CD4-positive, alpha-beta T cell (primary cell): ENCODE measurements around the gene STX16. TPM values are rescaled to one million over a fixed set of nuclear protein-coding genes. Genes with fewer than 3 reads are reported as not detected.

Experiments
- ATAC-seq: fragments of 200-7000 bp; cut with Tn5 transposase; one replicate; pipeline ENCODE4 v1.10.0; 2022; ENCODE audit warnings: mild to moderate bottlenecking; ENCODE audit not compliant: poor library complexity
- CTCF ChIA-PET: fragments of 350-600 bp; sonication (Branson Sonifier 250); formaldehyde crosslinking; loops from one replicate; lab custom pipeline; 2021; ENCODE audit warnings: antibody characterized with exemption, inconsistent platforms; lab: Charles Lee
- POLR2A ChIA-PET: fragments of 350-600 bp; sonication (Branson Sonifier 250); formaldehyde crosslinking; loops from one replicate; lab custom pipeline; 2021; ENCODE audit warnings: antibody characterized with exemption, inconsistent platforms; lab: Charles Lee
- DNase-seq, 14 experiments: peaks; one replicate each; pipeline ENCODE4 v3.0.0-alpha.2; 2013 to 2020; ENCODE audit warnings: mixed read lengths in 2 of 14
- H3K27ac ChIP-seq, 2 donors: one replicate each; pipeline versions ENCODE4 v1.5.1 to v1.7.0; 2013; ENCODE audit warnings: low read length in 2 of 2, low read depth in 1 of 2, mild to moderate bottlenecking in 1 of 2
- H3K27me3 ChIP-seq, 2 experiments: 1 replicate in 1 of 2; 2 replicates in 1 of 2; pipeline versions ENCODE4 v1.6.1 to v1.7.0; 2013; ENCODE audit warnings: low read length in 2 of 2, control low read depth in 1 of 2, mild to moderate bottlenecking in 1 of 2, moderate library complexity in 1 of 2; ENCODE audit not compliant: insufficient read depth in 2 of 2, control insufficient read depth in 1 of 2
- H3K36me3 ChIP-seq: one replicate; pipeline ENCODE4 v1.6.1; 2013; ENCODE audit warnings: low read length, control low read depth; ENCODE audit not compliant: insufficient read depth
- H3K4me1 ChIP-seq: one replicate; pipeline ENCODE4 v1.6.1; 2013; ENCODE audit warnings: low read length, control low read depth; ENCODE audit not compliant: insufficient read depth
- H3K4me3 ChIP-seq: one replicate; pipeline ENCODE4 v1.5.1; 2013; ENCODE audit warnings: mild to moderate bottlenecking, low read length, moderate library complexity
- H3K9me3 ChIP-seq, 2 experiments: 1 replicate in 1 of 2; 2 replicates in 1 of 2; pipeline versions ENCODE4 v1.6.1 to v1.7.0; 2013; ENCODE audit warnings: low read length in 2 of 2, mild to moderate bottlenecking in 2 of 2, control low read depth in 1 of 2, moderate library complexity in 1 of 2; ENCODE audit not compliant: control insufficient read depth in 1 of 2, insufficient read depth in 1 of 2
- H3K27ac Mint-ChIP-seq: one replicate; pipeline ENCODE4 v1.8.0; 2020; ENCODE audit warnings: mixed read lengths
- H3K27me3 Mint-ChIP-seq: one replicate; pipeline ENCODE4 v1.8.0; 2021; ENCODE audit warnings: mixed read lengths
- H3K36me3 Mint-ChIP-seq: one replicate; pipeline ENCODE4 v1.8.0; 2021; ENCODE audit warnings: low read depth, mixed read lengths
- H3K4me1 Mint-ChIP-seq: one replicate; pipeline ENCODE4 v1.8.0; 2021; ENCODE audit warnings: low read depth, mixed read lengths
- H3K4me3 Mint-ChIP-seq: one replicate; pipeline ENCODE4 v1.8.0; 2020; ENCODE audit warnings: mild to moderate bottlenecking, mixed read lengths
- H3K9me3 Mint-ChIP-seq: one replicate; pipeline ENCODE4 v1.8.0; 2020; ENCODE audit warnings: mixed read lengths
- intact Hi-C, 2 experiments: fragments of 100-400 bp; cut with DNase I in 1 of 2; cut with micrococcal nuclease in 1 of 2; formaldehyde crosslinking; loops; one replicate each; pipeline versions ENCODE4 v1.15.1 to v1.9.0; 2023 to 2025; cut with DNase I, micrococcal nuclease
- total RNA-seq, 174 experiments: library from RNA in 2 of 174; stranded (reverse) in 2 of 174; gene quantifications; one replicate each; pipeline ENCODE4 v1.2.3 and lab custom pipeline; 2021 to 2026
- TF ChIP-seq, protein P1 (sequence below): fragments of 200-600 bp; IDR thresholded peaks from one replicate; pipeline ENCODE4 v1.8.0; 2022; ENCODE audit warnings: antibody characterized with exemption, mild to moderate bottlenecking

Gene STX16
- total RNA-seq, 2 experiments from 2014 or later = 179 to 181 TPM

DNA sequence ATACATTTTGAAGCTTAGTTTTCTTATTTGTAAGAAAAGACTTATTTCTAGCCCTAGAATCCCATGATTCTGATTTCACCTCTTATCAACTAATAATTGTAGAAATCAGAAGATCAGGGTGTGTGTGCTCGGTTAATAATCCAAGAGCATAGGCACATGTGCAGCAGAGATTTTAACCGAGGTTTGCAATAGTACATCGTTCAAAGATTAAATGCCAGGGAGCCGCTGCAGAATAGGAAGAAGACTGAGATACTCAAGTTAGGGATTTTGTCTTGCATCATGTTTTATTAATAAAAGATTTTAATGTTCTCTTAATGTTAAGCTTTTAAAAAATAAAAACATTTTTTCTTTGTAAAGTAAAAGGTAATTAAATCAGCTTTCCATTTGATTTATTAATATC lies 6.9 kb downstream of the STX16 start:
- Mint-ChIP-seq H3K36me3 (peaks cover 33% of the 10 kb centered on the region), H3K27me3 (no peaks in the 10 kb centered on the region), H3K27ac (peak overlapping the region; percentile 98), H3K4me1 (peaks cover 86% of the 10 kb centered on the region), H3K4me3 (peak overlapping the region; percentile 59), H3K9me3 (no peaks in the 10 kb centered on the region)
- Histone ChIP-seq H3K27me3 (no peaks in the 10 kb centered on the region), H3K27ac (peak overlapping the region in 1 of 2 donors; percentile 14), H3K9me3 (no peaks in the 10 kb centered on the region), H3K4me3 (no peak overlapping the region), H3K4me1 (peaks cover 56% of the 10 kb centered on the region), H3K36me3 (peaks cover 12% of the 10 kb centered on the region)
- intact Hi-C loops = loop anchor here (2.0 to 10.0 kb wide), 5 partner anchors 349 to 1261 kb away; partner anchors contain the start of genes RAB22A (in 1 of the 2) and ZBP1 (in 1 of the 2)
- TF ChIP-seq, protein P1, sequence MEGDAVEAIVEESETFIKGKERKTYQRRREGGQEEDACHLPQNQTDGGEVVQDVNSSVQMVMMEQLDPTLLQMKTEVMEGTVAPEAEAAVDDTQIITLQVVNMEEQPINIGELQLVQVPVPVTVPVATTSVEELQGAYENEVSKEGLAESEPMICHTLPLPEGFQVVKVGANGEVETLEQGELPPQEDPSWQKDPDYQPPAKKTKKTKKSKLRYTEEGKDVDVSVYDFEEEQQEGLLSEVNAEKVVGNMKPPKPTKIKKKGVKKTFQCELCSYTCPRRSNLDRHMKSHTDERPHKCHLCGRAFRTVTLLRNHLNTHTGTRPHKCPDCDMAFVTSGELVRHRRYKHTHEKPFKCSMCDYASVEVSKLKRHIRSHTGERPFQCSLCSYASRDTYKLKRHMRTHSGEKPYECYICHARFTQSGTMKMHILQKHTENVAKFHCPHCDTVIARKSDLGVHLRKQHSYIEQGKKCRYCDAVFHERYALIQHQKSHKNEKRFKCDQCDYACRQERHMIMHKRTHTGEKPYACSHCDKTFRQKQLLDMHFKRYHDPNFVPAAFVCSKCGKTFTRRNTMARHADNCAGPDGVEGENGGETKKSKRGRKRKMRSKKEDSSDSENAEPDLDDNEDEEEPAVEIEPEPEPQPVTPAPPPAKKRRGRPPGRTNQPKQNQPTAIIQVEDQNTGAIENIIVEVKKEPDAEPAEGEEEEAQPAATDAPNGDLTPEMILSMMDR = no peak
- DNase-seq = no peak
- no peak for ATAC-seq
- ChIA-PET CTCF (no interaction called here), POLR2A (interaction anchor here (2.8 kb wide), 1 partner anchor 10 kb away, joined by 9 read pairs; no protein-coding TSS in a partner anchor)

DNA sequence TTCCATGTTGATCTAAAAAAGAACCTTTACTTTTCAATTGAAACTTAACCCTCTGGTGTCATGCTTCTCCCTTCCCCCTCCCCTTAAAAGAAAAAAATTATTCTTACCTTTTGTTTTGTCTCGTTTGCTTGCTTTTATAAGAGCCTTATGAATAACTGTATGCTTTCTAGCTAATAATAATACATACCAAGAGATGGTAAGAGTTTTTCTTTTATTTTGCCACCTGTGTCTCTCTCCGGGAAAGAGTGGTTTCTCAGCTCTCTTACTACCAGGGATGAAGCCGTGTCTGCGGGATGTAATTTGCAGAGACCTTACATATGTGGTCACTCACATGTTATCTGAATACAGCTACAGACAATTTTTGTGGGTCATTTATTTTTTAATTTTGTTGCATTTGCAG lies 7.7 kb downstream of the STX16 start:
- TF ChIP-seq, protein P1 = no peak
- Mint-ChIP-seq H3K4me3 (peak overlapping the region; percentile 27), H3K4me1 (peaks cover 88% of the 10 kb centered on the region), H3K9me3 (no peaks in the 10 kb centered on the region), H3K36me3 (peaks cover 35% of the 10 kb centered on the region), H3K27ac (peak overlapping the region; percentile 98), H3K27me3 (no peaks in the 10 kb centered on the region)
- peaks cover 16% of the 10 kb centered on the region for H3K36me3 ChIP-seq
- H3K4me1 ChIP-seq = peaks cover 54% of the 10 kb centered on the region
- ATAC-seq (no peak), DNase-seq (no peak)
- no peaks in the 10 kb centered on the region for H3K27me3 ChIP-seq
- H3K27ac ChIP-seq = peak overlapping the region in 1 of 2 donors; percentile 22
- intact Hi-C loops = loop anchor here (2.0 to 10.0 kb wide), 5 partner anchors 350 to 1261 kb away; partner anchors contain the start of genes RAB22A (in 1 of the 2) and ZBP1 (in 1 of the 2)
- ChIA-PET CTCF (interaction anchor here (1.6 to 4.7 kb wide), 2 partner anchors 8 to 11 kb away, joined by 4 to 62 read pairs; partner anchors contain the start of gene STX16), POLR2A (interaction anchor here (0.6 to 4.0 kb wide), 6 partner anchors 7 to 1060 kb away, joined by 3 to 99 read pairs (median 4); partner anchors contain the start of gene STX16)
- no peak overlapping the region for H3K4me3 ChIP-seq
- no peaks in the 10 kb centered on the region for H3K9me3 ChIP-seq

DNA sequence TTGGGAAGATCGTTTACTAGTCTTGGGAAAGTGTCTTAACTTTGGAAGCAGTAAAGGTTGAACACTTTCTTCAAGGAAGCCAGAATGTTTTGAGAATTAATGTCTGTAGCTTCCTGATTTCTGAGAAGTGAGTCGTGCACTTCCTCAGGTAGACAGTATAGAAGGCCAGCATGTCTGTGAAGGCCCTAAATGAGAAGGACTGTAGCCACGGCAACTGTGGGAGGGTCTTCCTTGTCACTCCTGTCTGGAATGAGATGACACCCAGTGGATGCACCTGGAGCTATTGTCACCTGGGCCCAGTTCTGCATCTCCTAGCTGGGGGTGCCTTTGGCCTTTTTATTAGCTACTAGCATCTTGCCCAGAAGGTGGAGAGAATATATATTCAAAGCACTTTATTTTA lies 8.8 kb downstream of the STX16 start:
- TF ChIP-seq, protein P1 = no peak
- no peaks in the 10 kb centered on the region for H3K9me3 Mint-ChIP-seq
- no peaks in the 10 kb centered on the region for H3K27me3 Mint-ChIP-seq
- intact Hi-C loops = loop anchor here (2.0 to 10.0 kb wide), 5 partner anchors 351 to 1263 kb away; partner anchors contain the start of genes RAB22A (in 1 of the 2) and ZBP1 (in 1 of the 2)
- peak in 5 of 14 experiments; percentile 13 to 40 (median 35) for DNase-seq
- Histone ChIP-seq H3K4me1 (peaks cover 55% of the 10 kb centered on the region), H3K4me3 (peak overlapping the region; percentile 34), H3K36me3 (peaks cover 26% of the 10 kb centered on the region), H3K27me3 (no peaks in the 10 kb centered on the region), H3K27ac (peak overlapping the region; percentile 89 to 92), H3K9me3 (no peaks in the 10 kb centered on the region)
- H3K27ac Mint-ChIP-seq = peak overlapping the region; percentile 98
- H3K4me1 Mint-ChIP-seq = peaks cover 90% of the 10 kb centered on the region
- H3K4me3 Mint-ChIP-seq = peak overlapping the region; percentile 82
- ChIA-PET CTCF (interaction anchor here (1.6 to 4.7 kb wide), 2 partner anchors 9 to 13 kb away, joined by 4 to 62 read pairs; partner anchors contain the start of gene STX16), POLR2A (interaction anchor here (0.8 to 4.0 kb wide), 6 partner anchors 8 to 370 kb away, joined by 3 to 99 read pairs (median 4); partner anchors contain the start of genes STX16 and VAPB)
- ATAC-seq = no peak
- H3K36me3 Mint-ChIP-seq = peaks cover 45% of the 10 kb centered on the region
